Activated naive CD4-positive, alpha-beta T cell treated with anti-CD3 and anti-CD28 coated beads, Interleukin-2, amount 50 U/mL, for 16 hours (primary cell): ENCODE measurements around the gene TSPAN13.

Experiments
- DNase-seq: peaks from one replicate; pipeline ENCODE4 v3.0.0-alpha.2; 2020

Gene TSPAN13

GRCh38 chr7:16816824-16817223 is 63.3 kb downstream of the TSPAN13 start:
- no peak for DNase-seq

GRCh38 chr7:16817536-16817935 is 64.0 kb downstream of the TSPAN13 start:
- no peak for DNase-seq

- no peak for DNase-seq
Measured at GRCh38 chr7:16818732-16819131, 65.2 kb downstream of the TSPAN13 start.

- DNase-seq: no peak
Measured at GRCh38 chr7:16822029-16822428, 68.5 kb downstream of the TSPAN13 start.

- DNase-seq: no peak
Measured at GRCh38 chr7:16826060-16826459, 72.5 kb downstream of the TSPAN13 start.

- no peak for DNase-seq
Measured at GRCh38 chr7:16833373-16833772, 79.8 kb downstream of the TSPAN13 start.
